ENCODE measurements around the gene ALX3.

Gene ALX3

DNA sequence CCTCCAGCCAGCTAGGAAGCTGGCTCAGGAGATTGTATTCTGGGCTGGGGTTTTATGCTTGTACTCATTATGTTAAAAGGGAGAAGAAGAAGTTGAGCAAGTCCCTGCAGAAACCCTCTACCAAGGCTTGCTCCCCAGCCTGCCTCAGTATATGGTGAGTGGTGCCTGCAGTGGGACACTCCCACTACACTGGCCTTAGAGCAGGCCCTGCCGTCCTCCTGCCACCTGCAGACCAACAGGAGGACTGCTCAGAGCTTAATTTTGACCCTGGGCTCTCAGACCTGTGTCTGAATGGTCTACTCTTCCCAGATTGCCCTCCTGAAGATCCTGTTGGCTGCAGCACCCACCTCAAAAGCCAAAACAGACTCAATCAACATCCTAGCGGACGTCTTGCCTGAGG lies 23.0 kb downstream of the ALX3 start:
- DNase-seq (ENCODE audit: insufficient read length, low spot score) (no peak), FAIRE-seq (no peak)
- TF ChIP-seq, protein P1, sequence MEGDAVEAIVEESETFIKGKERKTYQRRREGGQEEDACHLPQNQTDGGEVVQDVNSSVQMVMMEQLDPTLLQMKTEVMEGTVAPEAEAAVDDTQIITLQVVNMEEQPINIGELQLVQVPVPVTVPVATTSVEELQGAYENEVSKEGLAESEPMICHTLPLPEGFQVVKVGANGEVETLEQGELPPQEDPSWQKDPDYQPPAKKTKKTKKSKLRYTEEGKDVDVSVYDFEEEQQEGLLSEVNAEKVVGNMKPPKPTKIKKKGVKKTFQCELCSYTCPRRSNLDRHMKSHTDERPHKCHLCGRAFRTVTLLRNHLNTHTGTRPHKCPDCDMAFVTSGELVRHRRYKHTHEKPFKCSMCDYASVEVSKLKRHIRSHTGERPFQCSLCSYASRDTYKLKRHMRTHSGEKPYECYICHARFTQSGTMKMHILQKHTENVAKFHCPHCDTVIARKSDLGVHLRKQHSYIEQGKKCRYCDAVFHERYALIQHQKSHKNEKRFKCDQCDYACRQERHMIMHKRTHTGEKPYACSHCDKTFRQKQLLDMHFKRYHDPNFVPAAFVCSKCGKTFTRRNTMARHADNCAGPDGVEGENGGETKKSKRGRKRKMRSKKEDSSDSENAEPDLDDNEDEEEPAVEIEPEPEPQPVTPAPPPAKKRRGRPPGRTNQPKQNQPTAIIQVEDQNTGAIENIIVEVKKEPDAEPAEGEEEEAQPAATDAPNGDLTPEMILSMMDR (IDR thresholded peaks at IDR 0.05; ENCODE audit: insufficient read depth, missing control alignments): no peak

- no peak for DNase-seq (ENCODE audit: insufficient read length, low spot score)
- TF ChIP-seq, protein P1 (IDR thresholded peaks at IDR 0.05; ENCODE audit: insufficient read depth, missing control alignments): no peak
- no peak for FAIRE-seq
Measured at GRCh38 chr1:110043016-110043415, 27.5 kb downstream of the ALX3 start.

DNA sequence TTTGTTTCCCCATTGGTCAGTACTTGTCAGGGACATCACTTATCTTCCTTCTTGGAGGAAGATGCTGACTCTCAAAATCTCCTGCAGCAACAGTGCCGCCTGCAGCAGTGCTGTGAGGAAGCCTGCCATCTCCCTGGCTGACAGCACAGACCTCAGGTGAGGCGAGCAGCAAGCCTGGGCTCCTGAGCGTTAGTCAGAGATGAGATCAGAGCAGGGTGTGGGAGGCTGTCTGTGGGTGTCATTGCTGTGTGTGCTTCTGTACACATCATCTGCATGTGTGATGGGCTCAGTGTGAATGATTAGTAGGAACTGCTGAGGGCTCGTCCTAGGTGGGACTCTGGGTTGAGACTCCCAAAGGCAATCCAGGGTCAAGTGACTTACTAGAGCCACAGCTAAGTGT lies 29.9 kb downstream of the ALX3 start:
- DNase-seq (ENCODE audit: insufficient read length, low spot score): no peak
- no peak for FAIRE-seq
- TF ChIP-seq, protein P1 (IDR thresholded peaks at IDR 0.05; ENCODE audit: insufficient read depth, missing control alignments): no peak

GRCh38 chr1:110039641-110040040 lies 30.8 kb downstream of the ALX3 start:
- FAIRE-seq (no peak), DNase-seq (ENCODE audit: insufficient read length, low spot score) (no peak)
- TF ChIP-seq, protein P1 (IDR thresholded peaks at IDR 0.05; ENCODE audit: insufficient read depth, missing control alignments): no peak

GRCh38 chr1:110038271-110038670 lies 32.2 kb downstream of the ALX3 start:
- FAIRE-seq (no peak), DNase-seq (ENCODE audit: insufficient read length, low spot score) (no peak)
- TF ChIP-seq, protein P1 (IDR thresholded peaks at IDR 0.05; ENCODE audit: insufficient read depth, missing control alignments): no peak

DNA sequence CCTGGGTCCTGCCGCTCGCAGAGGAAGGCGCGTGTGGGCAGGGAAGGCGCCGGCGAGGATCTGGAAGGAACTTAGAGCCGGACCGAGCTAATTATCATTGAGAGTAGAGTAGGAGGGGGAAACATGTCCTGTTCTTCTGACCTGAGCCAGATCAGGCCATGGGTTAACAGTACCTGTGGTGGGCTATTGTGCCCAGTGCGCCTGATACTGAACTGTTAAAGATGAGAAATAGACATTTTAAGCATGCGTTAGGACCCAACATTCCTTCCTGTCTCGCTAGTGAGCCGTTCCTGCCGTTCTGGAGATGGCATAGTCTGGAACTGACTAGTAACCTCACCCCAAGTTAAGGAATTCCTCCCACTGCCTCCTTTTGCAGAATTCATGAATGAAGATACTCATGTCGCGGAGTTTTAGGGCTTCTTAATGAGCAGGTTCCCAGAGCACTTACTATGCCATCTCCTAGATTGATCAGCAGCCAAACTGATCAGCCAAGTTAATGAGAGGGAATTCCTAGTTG lies 35.2 kb downstream of the ALX3 start:
- DNase-seq (ENCODE audit: insufficient read length, low spot score) (no peak), FAIRE-seq (no peak)
- TF ChIP-seq, protein P1 (IDR thresholded peaks at IDR 0.05; ENCODE audit: insufficient read depth, missing control alignments): no peak

GRCh38 chr1:110034451-110035235 lies 35.8 kb downstream of the ALX3 start, which contains the start of gene STRIP1:
TSS of gene STRIP1 (plus strand) at chr1:110034624. CDS start at chr1:110034638, 14 bp downstream.
- TF ChIP-seq, protein P1 (IDR thresholded peaks at IDR 0.05; ENCODE audit: insufficient read depth, missing control alignments): no peak
- DNase-seq (ENCODE audit: insufficient read length, low spot score) (peak; percentile 49), FAIRE-seq (no peak)

Measured in D721Med (cell line).